ENCODE data around the gene ZBTB21.

Gene ZBTB21

GRCh38 chr21:41987310-41987709, 22.9 kb downstream of the ZBTB21 start:
- no peak for DNase-seq

DNA sequence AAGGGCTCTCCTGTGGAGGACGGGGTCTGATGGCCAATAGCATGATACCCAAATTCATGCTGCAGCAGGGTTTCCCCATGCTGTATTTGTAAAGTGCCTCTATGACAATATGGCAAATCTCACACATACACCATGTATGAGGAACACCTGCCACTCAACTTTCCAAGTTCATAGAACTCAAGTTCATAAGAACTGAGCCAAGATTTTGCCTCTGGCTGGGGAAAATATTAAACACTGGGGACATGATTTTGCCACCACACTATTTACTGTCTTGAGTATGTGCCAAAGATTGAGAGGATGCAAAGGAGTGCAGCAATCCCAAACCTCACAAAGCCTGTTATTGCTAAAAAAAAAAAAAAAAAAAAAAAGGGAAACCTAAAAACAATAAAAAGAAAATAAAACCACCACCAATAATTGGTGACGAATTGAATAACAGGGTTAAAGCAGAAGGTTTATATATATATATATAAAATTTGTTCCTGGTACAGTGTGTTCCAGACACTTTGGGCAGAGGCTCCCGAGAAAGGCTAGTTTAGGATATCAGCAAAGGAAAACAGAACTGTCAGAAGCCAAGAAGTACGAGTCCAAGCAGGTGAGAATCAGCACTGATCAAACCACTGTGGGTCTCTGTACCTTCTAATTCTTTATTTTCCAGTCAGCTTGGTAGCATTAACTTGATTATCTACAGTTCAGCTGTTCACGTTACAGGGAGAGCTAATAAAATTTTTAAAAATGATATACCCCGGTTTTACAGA, 24.3 kb downstream of the ZBTB21 start:
- DNase-seq: no peak

DNA sequence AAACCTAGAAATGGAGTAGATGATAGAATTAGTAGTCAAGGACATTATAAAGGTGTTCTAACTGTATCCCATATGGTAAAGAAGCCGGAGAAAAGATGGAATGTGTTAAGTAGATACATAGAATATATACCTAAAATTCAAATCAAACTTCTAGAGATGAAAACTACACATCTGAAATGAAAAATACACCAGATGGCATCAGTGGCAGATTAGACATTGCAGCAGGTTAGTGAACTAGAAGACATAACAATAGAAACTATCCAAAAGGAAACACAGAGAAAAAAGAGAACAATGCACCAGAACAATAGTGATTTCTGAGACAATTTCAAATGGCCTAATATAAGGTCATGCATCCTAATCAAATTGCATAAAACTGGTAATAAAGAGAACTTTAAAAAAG, 26.9 kb downstream of the ZBTB21 start:
- DNase-seq: no peak

DNA sequence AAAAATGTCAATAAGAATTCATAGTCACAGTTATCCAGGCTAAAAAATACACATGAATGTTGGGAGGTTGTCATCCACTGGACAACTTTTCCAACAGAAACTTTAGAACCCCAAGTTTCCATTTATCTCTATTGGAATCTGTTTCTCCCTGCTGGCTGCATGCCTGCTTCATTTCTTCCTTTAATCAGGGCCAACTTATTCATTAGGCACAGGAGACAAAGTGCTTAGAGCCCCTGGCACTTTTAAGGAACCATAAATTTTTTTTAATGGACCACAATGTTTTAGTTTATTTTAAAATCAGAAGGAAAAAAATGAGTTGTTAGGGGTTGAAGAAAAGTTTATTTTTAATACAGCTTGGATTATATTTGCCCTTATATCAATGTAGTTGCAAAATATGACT, 29.6 kb downstream of the ZBTB21 start:
- DNase-seq: no peak

- DNase-seq: no peak
These were observed 30.3 kb downstream of the ZBTB21 start for GRCh38 chr21:41979751-41980369.

DNA sequence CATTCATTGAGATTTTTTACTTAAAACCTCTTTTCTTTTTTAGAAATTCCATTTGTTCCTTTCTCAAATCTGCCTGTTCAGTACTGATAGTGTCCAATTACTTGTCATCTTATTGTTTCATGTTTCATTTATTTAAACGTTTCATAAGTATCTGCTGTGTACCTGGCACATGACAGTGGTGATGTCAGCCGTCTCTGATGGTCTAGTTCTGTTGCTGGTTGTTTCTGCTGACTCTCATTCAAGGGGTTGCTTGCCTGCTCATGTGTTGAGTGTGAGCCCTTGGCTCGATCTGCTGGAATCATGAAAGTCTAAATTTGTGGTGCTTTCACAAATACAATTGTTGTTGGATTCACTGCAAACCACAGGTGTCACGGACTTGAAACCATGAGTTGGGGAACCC, 30.8 kb downstream of the ZBTB21 start:
- DNase-seq: no peak

DNA sequence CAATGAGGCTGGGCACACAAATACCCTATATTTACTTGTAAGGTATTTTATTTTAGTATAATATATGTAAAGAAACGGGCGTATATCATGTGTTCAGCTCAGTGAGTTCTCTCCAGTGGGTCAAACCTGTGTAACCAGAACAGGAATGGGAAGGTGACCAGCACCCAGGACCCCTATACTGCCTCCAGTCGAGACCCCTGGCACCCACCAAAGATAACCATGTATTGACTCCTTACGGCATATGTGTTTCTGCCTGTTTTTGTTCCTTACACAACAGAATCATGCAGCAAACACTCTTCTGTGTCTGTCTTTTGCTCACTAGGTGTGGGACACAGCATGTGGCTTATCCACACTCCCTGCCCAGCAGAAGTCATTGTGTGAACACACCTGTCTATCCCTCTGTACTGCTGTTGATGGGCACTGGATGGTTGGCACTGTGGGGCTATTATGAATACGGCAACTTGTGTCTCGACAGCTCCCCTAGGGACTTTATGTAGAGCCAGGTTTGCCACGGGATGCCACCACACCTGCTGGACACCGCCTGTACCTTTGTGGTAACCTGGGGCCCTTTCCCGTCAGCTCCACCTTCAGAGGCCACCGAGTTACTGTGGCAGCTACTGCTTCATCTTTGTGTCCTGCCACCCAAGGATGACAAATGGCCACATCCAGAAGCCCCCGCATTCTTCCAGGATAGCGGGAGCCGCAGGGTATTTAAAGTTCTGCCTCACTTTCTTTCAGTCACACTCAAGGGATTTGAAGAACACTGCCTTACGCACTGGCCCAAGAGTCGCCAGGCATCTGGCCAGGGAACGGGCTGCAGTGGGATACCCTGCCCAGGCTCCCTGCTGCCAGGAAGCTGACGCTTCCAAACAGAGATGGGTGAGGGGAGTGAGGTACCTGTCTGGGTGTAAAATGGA, 32.9 kb downstream of the ZBTB21 start:
- DNase-seq: no peak

- DNase-seq: no peak
These were observed 33.5 kb downstream of the ZBTB21 start for GRCh38 chr21:41976611-41977010.

GRCh38 chr21:41975391-41976272, 34.5 kb downstream of the ZBTB21 start:
- DNase-seq: no peak

DNA sequence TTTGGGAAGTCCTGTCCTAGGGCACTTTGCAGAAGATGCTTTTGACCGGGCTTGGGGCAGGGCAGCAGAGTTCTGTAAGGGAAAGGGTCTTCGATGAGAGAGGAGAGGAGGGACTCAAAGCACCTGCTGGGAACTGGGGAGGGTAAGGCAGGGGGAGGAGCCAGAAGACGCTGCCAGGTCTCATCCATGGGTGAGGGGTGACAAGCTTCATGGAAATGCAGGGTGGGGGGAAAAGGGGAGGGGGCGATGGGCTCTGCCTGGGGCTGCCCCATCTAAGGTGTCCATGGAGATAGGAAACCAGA, 35.5 kb downstream of the ZBTB21 start:
- DNase-seq: no peak

DNA sequence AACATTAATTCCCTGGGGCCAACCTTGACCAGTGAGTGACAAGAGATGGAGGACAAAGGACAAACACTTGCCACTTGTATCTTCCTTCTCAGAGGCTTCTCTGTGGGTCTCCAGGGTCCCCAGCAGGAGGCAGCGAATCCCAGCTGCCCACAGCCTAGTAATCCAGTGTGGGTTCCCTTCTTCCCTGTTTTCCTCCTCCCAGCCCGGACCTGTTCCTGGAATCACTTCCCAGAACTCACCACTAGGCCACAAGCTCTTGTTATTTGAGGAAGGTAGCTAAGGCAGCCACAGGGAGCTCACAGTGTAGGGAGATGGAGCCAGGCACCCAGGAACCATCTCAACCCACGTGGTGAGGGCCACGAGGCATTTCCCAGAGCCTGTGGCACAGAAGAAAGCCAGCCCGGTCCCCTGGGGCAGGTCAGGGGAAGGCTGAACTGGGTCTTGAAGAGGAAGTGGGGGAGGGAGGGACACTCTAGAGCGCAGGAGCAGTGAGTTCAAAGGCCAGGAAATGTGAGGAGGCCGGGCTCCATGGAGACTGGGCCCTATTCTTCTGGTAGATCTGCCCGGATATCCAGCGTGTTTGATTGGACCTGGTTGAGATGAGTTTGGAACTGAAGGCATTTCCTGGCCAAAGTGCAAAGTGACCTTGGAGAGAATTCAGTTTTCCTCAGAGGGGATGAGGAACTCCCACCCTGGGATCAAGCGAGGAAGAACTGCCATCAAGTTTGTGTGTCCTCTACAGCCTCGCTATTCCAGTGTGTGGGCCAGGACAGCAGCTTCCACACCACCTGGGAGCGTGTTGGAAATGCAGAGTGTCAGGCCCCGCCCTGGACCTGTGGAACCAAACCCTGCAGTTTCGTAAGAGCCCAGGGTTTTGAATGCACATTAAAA, 36.1 kb downstream of the ZBTB21 start:
- DNase-seq: no peak

DNA sequence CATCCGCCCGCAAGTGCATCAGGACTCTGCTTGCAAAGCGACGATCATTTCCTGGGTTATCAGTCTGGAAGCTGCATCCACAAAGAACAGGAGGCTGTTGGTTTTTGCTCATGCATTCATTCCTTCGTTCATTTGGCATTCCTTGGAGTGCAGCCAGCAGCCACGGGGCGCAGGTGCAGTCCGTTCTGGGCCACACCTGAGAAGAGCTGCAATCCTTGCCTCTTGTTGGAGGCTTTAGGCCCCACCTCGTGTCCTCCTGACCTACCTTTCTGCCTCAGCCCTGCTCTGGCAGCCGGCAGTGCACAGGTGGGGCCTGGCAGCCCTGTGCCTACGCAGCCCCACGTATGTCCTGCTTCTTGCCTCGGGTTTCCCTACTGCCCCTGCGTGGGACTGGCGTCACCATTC, 36.7 kb downstream of the ZBTB21 start:
- DNase-seq: no peak

GRCh38 chr21:41972511-41973205, 37.5 kb downstream of the ZBTB21 start:
- DNase-seq: no peak

GRCh38 chr21:41971891-41972290, 38.3 kb downstream of the ZBTB21 start:
- DNase-seq: no peak

- no peak for DNase-seq
These were observed 39.2 kb downstream of the ZBTB21 start for GRCh38 chr21:41970751-41971653.

DNA sequence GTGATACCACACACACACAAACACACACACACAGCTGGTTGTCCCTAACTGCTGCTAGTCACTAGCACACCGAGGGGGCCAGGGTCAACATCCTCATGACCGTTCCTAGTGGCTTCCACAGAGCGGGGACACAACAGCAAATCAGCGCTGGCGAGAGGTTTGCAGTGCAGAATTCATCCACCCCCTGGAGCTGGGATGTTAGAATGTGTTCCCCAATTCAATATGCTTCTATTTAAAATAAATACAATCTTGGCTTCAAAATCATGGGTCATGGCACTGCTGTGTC, 40.1 kb downstream of the ZBTB21 start:
- DNase-seq: no peak

DNA sequence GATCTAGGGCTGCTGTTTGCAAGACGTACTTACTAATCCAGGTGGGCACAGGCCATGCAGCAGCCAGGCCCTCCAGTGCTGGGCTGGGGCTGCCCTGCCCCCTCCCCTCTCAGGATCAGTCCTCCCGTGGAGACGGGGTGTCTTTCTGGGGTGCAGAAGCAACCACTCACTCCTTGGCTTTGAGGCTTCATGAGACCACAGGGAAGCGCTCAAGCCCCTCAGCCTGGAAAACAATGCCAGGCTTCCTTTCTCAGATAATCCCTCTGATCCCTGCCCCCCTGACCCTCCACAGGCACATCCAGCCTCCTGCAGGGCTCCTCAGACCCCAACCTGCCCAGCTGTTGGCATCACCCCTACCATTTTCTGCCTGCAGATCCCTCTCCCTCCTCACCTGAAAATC, 42.5 kb downstream of the ZBTB21 start:
- DNase-seq: no peak

DNA sequence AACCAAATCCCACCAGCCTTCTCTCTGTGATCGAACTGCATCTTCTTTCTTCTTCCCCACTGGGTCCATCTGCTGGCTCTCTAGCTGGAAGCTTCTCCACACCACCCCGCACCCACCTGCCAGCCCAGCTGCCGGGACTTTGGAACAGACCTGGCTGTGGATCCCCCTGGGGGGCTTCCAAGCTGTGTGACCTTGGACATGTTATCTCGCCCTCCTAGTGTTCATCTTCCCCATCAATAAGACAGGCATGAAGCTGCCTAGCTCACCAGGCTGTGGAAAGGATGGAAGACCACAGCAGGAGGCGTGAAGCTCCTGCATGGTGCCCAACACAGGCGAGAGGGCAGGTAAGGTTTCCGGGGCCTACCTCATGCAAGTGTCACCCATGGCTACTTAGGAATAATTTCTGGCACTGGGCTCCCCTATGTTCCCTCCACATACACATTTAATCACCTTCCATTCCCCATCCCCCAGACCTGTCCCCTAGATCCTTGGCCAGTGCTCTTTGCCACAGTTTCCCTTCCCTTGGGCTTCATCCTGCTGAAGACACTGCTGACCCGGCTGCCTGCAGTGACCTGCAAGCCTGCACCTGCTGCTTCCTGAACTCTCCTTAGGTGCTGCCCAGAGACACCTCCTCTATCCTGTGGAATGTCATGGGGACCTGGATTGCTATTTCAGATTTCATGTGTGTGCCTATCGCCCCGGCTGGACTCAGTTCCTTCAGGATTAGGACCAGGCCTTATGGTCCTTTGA, 43.1 kb downstream of the ZBTB21 start:
- DNase-seq: no peak

GRCh38 chr21:41966041-41966833, 43.9 kb downstream of the ZBTB21 start:
- no peak for DNase-seq

Data from stimulated activated CD4-positive, alpha-beta T cell treated with anti-CD3 and anti-CD28 coated beads, Interleukin-4, amount 100 ng/mL, for 4 hours (primary cell).